MCF 10A (cell line): Measurements from ENCODE around the gene LNX1. TPM values are rescaled to one million over a fixed set of nuclear protein-coding genes. Genes with fewer than 3 reads are reported as not detected.
A peak's percentile ranks its signal among the peaks of the same experiment; 100 is the strongest.

Source experiments
- BruUV-seq: library from RNA; stranded (reverse); fragments of 400-500 nt; replicated peaks from 2 replicates; lab custom pipeline; 2021; lab: Mats Ljungman, UMichigan
- CTCF ChIA-PET: fragments of 300-600 bp; sonication (Branson Sonifier 250); formaldehyde crosslinking; extraction: SDS; loops from one replicate; lab custom pipeline; 2021; ENCODE audit warnings: antibody characterized with exemption, inconsistent platforms; lab: Yijun Ruan, JAX
- POLR2A ChIA-PET: fragments of 300-600, 350-650 bp; sonication (Branson Sonifier 250); formaldehyde crosslinking; extraction: SDS; loops from one replicate; lab custom pipeline; 2020; ENCODE audit warnings: antibody characterized with exemption, inconsistent platforms; lab: Yijun Ruan, JAX
- DNase-seq: peaks from one replicate; pipeline ENCODE4 v3.0.0-alpha.2; 2018; ENCODE audit not compliant: unreplicated experiment
- H3K27ac Mint-ChIP-seq: one replicate; pipeline ENCODE4 v1.8.0; 2022; ENCODE audit warnings: mild to moderate bottlenecking, low read depth, mixed read lengths; ENCODE audit not compliant: unreplicated experiment
- H3K27me3 Mint-ChIP-seq: one replicate; pipeline ENCODE4 v1.8.0; 2022; ENCODE audit warnings: mixed read lengths; ENCODE audit not compliant: insufficient read depth, unreplicated experiment
- H3K36me3 Mint-ChIP-seq: one replicate; pipeline ENCODE4 v1.8.0; 2022; ENCODE audit warnings: mild to moderate bottlenecking, moderate library complexity, mixed read lengths; ENCODE audit not compliant: insufficient read depth, unreplicated experiment
- H3K4me1 Mint-ChIP-seq: one replicate; pipeline ENCODE4 v1.8.0; 2022; ENCODE audit warnings: mixed read lengths; ENCODE audit not compliant: insufficient read depth, unreplicated experiment
- H3K4me3 Mint-ChIP-seq: one replicate; pipeline ENCODE4 v1.8.0; 2022; ENCODE audit warnings: mild to moderate bottlenecking, moderate library complexity, mixed read lengths; ENCODE audit not compliant: unreplicated experiment
- H3K9me3 Mint-ChIP-seq: one replicate; pipeline ENCODE4 v1.8.0; 2022; ENCODE audit warnings: mixed read lengths; ENCODE audit not compliant: unreplicated experiment
- intact Hi-C: fragments of 100-400 bp; cut with micrococcal nuclease; formaldehyde crosslinking; loops from 2 replicates; pipeline ENCODE4 v1.14.1; 2022
- total RNA-seq: library from RNA; stranded (reverse); gene quantifications from 2 replicates; pipeline ENCODE4 v1.2.3, GENCODE V29; 2022
- TF ChIP-seq, protein P1 (sequence below): fragments of 200-600 bp; IDR thresholded peaks from one replicate; pipeline ENCODE4 v1.8.0; 2022; ENCODE audit warnings: antibody characterized with exemption, mild to moderate bottlenecking; ENCODE audit not compliant: unreplicated experiment

Gene LNX1
- total RNA-seq, 1 experiment from 2014 or later = not detected

DNA sequence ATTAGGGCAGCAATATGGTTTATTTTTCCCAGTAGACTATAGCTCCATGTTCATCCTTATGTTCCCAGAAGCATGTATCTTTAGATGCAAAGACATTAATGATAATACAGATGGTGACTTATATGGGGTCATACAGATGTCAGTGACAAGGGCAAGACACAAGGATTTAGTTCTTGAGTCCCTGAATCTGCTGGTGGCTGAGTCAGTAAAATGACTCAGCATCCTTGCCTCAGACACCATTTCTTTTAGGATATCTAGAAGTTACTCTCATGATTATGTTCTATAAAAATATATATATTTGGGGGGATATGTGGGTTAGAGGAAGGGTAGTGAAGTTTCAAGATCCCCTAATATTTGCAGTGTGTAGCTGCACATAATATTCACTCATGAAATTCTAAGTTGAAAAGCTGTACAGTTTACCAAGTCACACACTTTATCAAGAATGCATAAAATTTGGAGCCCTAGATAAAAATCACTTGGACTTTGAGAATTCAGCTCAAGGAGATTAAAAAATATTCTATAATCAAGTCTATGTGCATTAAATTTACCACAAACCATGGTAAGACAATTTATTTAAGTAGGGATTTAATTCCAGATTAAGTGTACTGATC, 101.9 kb downstream of the LNX1 start:
- no peaks in the 10 kb centered on the region for H3K27me3 Mint-ChIP-seq
- ChIA-PET POLR2A (interaction anchor here (0.5 to 2.4 kb wide), 4 partner anchors 9 to 217 kb away, joined by 3 to 14 read pairs (median 8); no protein-coding TSS in a partner anchor), CTCF (interaction anchor here (0.6 to 2.7 kb wide), 6 partner anchors 11 to 744 kb away, joined by 3 to 34 read pairs (median 6); no protein-coding TSS in a partner anchor)
- peak; percentile 55 for DNase-seq
- intact Hi-C loops = no loop called here
- no TSS peak for BruUV-seq
- no peaks in the 10 kb centered on the region for H3K36me3 Mint-ChIP-seq
- H3K4me3 Mint-ChIP-seq = no peak overlapping the region
- no peaks in the 10 kb centered on the region for H3K4me1 Mint-ChIP-seq
- TF ChIP-seq, protein P1, sequence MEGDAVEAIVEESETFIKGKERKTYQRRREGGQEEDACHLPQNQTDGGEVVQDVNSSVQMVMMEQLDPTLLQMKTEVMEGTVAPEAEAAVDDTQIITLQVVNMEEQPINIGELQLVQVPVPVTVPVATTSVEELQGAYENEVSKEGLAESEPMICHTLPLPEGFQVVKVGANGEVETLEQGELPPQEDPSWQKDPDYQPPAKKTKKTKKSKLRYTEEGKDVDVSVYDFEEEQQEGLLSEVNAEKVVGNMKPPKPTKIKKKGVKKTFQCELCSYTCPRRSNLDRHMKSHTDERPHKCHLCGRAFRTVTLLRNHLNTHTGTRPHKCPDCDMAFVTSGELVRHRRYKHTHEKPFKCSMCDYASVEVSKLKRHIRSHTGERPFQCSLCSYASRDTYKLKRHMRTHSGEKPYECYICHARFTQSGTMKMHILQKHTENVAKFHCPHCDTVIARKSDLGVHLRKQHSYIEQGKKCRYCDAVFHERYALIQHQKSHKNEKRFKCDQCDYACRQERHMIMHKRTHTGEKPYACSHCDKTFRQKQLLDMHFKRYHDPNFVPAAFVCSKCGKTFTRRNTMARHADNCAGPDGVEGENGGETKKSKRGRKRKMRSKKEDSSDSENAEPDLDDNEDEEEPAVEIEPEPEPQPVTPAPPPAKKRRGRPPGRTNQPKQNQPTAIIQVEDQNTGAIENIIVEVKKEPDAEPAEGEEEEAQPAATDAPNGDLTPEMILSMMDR = no peak
- H3K9me3 Mint-ChIP-seq = peaks cover 9% of the 10 kb centered on the region
- H3K27ac Mint-ChIP-seq = no peak overlapping the region

DNA sequence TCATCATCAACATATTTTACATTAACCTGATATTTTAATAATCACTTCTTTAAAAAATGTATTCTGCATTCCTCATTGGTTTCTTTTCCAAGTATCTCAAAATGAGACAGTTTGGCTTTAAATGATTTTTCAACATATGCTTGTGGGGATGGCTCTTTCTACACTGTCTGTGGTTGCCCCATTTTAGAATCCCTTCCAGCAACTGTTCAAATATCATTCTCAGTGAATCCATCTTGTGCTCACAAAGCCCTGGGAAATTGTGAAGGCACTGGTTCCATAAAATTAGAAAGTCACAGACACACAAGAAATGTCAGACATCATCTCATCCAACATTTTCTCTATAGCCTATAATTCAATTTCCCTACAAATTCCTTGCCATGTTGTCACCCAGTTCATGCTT, 103.5 kb downstream of the LNX1 start:
- no TSS peak for BruUV-seq
- no peaks in the 10 kb centered on the region for H3K27me3 Mint-ChIP-seq
- no peak overlapping the region for H3K27ac Mint-ChIP-seq
- TF ChIP-seq, protein P1 = no peak
- no peaks in the 10 kb centered on the region for H3K36me3 Mint-ChIP-seq
- no peak overlapping the region for H3K4me3 Mint-ChIP-seq
- H3K9me3 Mint-ChIP-seq = peaks cover 8% of the 10 kb centered on the region
- intact Hi-C loops = no loop called here
- POLR2A ChIA-PET = interaction anchor here (0.6 kb wide), 1 partner anchor 525 kb away, joined by 3 read pairs; no protein-coding TSS in a partner anchor
- CTCF ChIA-PET = interaction anchor here (0.5 kb wide), 1 partner anchor 576 kb away, joined by 3 read pairs; no protein-coding TSS in a partner anchor
- H3K4me1 Mint-ChIP-seq = no peaks in the 10 kb centered on the region
- no peak for DNase-seq

DNA sequence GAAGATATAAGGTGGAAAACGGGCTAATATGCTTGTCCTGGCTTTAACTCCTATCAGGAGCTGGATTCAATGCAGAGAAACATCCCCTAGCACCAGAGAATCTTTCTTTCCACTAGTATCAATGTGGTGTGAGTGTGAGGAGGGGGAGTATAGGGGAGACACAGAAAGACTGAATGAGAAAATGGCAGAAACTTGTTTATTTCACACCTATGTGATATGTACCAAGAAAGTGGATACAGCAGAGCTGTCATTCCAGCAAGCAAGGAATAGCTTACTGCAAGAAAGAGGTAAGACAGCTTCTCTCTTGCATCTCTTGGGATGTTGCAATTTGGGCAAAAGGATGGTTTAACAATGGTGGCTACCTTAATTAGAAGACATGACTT, 105.6 kb downstream of the LNX1 start:
- Mint-ChIP-seq H3K4me3 (no peak overlapping the region), H3K4me1 (no peaks in the 10 kb centered on the region), H3K36me3 (no peaks in the 10 kb centered on the region), H3K27ac (no peak overlapping the region), H3K9me3 (no peaks in the 10 kb centered on the region), H3K27me3 (no peaks in the 10 kb centered on the region)
- TF ChIP-seq, protein P1 = no peak
- ChIA-PET CTCF (no interaction called here), POLR2A (no interaction called here)
- intact Hi-C loops = no loop called here
- DNase-seq = no peak
- no TSS peak for BruUV-seq

DNA sequence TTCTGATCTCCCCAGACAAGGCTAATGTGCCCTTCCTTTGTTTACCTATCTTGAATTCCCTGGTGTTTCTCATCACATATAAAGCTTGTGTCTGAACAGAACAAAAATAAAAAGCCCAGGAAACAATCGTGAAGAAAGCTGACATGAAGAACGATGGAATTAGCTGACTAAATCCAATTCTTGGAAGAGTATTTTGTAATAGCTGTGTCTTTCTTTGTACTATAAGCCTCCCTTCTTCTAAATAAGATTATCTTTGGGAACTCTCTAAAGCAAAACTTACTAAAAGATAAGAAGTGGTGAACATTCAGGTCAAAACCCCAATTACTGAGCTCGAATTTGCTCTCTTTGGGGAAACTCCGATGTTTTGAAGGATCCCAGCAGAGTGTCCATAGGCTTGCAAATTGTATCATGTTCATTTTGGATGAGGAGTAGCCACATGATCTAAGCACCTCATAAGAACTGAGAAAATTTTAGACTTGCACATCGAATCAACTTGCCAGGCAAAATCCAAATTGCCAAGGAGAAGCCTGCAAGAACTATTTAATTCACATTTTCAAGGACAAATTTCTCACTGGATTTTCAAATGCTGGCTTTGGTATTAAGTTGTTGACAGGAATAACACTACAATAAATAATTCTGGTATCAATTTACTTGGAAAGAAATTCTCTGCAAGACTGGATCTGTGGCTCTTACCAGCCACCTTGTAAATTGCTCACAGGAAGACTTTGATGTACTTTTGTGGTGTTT, 106.2 kb downstream of the LNX1 start:
- Mint-ChIP-seq H3K9me3 (no peaks in the 10 kb centered on the region), H3K4me3 (no peak overlapping the region), H3K36me3 (no peaks in the 10 kb centered on the region), H3K27me3 (no peaks in the 10 kb centered on the region), H3K4me1 (no peaks in the 10 kb centered on the region), H3K27ac (no peak overlapping the region)
- ChIA-PET POLR2A (no interaction called here), CTCF (no interaction called here)
- BruUV-seq = no TSS peak
- intact Hi-C loops = no loop called here
- no peak for DNase-seq
- TF ChIP-seq, protein P1 = no peak
